GM21423 (cell line): ENCODE results near the gene NPY5R.

ENCODE experiments used
- ATAC-seq: cut with Tn5 transposase; IDR thresholded peaks from one replicate; pipeline ENCODE4 v1.9.1; 2021; ENCODE audit warnings: mild to moderate bottlenecking, moderate library complexity; ENCODE audit not compliant: unreplicated experiment

The NPY5R gene

DNA sequence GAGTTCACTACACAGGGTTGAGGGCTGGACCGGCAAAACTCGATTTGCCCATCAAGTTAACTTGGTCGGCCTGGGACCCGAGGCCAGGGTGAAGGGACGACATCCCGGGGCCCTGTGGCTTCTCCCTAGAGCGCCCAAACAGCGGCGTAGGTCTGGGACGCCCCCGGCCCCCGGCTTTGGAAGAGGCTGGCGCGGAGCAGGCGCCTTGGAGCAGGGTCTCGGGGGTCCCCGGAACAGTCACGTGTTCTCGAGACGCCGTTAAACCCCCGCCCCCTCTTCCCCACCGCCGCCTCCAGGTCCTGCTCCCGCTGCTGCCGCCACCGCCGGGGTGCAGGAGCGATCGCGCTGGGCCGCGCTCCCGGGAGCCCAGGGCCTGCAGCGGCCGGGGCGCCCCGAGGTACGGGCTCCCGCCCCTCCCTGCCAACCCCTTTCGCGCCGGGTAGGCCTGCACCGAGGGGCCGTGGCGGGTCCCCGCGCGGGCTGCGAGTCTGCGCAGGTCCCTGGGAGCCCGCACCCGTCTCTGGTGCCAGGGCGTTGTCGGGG lies at the start of gene NPY5R:
NPY5R (plus strand) TSS at position 289 of the 543 bp plus-strand sequence. CDS start 6,382 bp downstream, outside the sequence.
- ATAC-seq, result no peak

GRCh38 chr4:163295138-163295537 lies 48.6 kb upstream of the NPY5R start:
- no peak for ATAC-seq

GRCh38 chr4:163300445-163300844 lies 43.2 kb upstream of the NPY5R start:
- ATAC-seq, result no peak

DNA sequence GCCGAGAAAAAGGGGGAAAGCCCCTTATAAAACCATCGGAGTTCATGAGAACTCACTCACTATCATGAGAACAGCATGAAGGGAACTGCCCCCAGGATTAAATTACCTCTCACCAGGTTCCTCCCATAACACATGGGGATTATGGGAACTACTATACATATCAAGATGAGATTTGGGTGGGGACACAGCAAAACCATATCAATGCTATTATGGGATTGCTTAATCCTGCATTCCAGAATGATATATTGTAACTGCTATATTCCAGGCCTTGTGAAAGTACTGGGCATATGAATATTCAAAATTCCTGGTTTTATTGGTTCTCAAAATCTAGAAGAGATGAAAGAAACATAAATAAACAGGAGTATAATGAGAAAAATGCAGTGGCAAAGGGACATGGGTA lies 40.6 kb upstream of the NPY5R start:
- no peak for ATAC-seq

DNA sequence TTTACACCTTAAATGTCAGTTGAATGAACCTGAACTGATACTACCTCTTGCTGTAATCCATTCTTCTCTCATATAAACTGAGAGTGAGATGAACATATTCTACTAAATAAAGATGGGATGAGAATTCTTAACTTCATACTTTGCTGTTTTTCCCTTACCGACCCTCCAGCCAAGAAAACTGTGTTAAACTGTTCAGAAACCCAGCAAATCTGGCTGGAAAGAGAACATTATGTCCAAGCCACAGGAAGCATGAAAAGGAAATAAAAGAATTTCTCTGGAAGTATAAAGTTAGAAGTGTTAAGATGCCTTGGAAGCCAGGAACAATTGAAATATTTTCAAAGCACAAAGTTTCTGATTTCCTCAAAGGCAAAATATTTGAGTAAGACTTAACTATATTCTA lies 34.2 kb upstream of the NPY5R start:
- ATAC-seq, result no peak

- no peak for ATAC-seq
Observed at GRCh38 chr4:163317110-163317509, 26.6 kb upstream of the NPY5R start.

DNA sequence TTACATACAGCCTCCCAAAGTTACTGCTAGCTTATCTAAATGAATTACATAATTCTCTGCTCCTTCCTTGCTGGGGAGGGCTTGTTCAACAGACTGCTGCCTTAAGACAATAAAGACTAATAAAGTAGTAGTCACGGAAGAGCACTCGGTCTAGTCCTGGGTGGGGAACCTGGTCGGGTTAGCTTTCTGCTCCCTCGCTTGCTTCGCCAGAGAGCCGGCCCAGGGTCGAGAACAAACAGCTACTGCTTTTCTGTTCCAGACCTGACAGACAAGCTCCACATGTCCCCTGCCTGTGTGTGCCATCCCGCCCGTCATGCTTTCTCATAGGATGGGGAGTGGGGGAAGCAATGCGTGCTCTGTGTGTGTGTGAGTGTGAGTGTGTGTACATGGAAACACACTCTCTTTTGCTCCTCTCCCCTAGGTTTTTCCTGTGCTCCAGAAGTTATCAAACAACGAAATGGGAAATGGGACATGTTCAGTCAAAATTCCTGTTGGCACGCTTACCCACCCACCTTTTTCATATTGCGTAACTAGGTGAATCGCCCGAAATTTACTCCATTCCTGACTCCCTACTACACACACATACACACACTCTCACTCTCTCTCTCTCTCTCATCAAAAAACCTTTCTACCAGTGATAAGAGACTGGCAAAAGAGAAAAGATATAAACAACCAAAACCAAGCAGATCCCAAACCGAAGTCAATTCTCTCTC lies 12.6 kb upstream of the NPY5R start:
- no peak for ATAC-seq

DNA sequence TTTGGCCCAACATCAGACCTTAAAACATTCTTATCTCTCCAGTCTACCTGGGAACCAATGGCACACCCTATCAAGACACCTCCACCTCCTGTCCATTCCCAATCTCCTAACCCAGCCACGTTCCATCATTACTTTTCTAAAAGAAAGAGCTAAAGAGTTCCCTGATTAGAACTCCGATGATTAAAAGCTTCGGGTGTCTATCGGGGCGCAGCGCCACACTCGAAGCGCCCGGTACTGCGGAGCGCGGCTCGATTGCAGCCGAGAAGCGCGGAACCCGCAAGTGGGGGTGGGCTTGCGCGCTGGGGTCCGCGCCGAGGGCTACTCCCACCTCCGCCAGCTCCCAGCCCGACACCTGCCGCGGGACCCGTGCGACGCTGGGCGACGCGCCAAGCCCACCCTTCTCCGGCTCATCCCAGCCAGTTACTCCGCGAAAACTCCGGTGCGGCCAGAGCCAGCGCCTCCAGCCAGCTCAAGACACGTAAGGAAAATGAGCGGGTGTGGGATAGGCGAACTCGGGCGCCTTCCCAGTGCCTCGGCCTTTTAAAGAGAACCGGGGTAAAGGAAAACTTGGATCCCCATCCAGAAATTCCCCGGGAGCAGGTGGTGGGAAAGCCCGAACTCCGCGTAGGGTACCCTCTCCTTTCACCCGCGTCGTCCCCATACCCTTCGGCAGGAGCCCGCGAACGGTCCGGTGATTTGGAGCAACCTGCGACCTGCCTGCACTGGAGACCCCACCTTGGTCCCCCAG lies 11.9 kb upstream of the NPY5R start:
- ATAC-seq, result no peak

GRCh38 chr4:163332526-163333406 lies 10.9 kb upstream of the NPY5R start, which contains the start of gene NPY1R:
Gene NPY1R (minus strand): TSS chr4:163332596. CDS start chr4:163326554, 6,042 bp downstream.
- ATAC-seq, result peak; percentile 86

- no peak for ATAC-seq
Observed at GRCh38 chr4:163335384-163335783, 8.3 kb upstream of the NPY5R start.

DNA sequence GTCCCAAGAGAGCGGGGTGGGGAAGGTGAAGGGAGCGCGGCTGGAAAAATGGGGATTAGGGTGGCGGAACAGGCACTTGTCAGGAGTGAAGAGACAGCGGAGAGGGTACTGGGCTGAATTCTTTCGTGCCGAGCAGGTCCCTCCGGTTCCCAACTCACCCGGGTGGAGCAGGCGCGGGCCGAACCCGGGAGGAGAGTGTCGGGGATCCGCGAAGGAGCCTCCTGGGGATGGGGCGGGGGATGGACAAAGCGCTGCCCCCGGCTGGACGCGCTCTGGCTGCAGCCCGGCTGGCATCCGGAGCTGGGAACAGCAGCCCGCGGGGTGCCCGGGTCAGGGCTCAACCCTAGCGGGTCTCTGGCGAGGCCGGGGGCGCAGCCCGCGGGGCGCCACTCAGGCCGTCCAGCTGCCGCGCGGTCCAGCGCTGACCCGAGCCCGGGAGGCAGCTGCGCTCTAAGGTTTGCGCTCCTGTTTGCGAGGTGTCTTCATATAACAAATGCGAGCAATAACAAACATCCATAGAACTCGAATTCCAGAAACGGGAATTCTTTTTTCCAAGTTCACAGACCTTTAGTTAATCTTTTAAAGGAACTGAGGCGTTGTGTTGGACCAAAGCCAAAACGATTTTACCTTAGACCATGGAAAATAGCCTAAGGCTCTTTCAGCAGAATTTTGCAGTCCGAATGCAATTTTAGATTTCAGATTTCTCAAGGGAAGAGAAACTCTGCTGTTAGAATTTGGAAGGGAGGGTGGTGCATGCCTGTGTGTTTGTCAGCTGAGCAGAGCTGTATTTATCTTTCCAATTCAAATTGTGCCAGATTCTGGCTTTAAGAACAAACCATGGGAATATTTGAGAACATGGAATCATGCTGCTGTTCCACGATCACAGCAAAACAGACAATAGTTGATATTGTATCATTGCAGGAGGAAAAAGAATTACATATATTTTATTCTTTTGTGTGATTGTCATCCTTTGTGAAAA lies 744 bp downstream of the NPY5R start:
- no peak for ATAC-seq

DNA sequence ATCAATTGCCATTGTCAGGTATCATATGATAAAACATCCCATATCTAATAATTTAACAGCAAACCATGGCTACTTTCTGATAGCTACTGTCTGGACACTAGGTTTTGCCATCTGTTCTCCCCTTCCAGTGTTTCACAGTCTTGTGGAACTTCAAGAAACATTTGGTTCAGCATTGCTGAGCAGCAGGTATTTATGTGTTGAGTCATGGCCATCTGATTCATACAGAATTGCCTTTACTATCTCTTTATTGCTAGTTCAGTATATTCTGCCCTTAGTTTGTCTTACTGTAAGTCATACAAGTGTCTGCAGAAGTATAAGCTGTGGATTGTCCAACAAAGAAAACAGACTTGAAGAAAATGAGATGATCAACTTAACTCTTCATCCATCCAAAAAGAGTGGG lies 7.0 kb downstream of the NPY5R start:
- no peak for ATAC-seq

- ATAC-seq, result no peak
Observed at GRCh38 chr4:163353054-163353453, 9.4 kb downstream of the NPY5R start.

GRCh38 chr4:163356104-163356503 lies 12.4 kb downstream of the NPY5R start:
- ATAC-seq, result no peak

DNA sequence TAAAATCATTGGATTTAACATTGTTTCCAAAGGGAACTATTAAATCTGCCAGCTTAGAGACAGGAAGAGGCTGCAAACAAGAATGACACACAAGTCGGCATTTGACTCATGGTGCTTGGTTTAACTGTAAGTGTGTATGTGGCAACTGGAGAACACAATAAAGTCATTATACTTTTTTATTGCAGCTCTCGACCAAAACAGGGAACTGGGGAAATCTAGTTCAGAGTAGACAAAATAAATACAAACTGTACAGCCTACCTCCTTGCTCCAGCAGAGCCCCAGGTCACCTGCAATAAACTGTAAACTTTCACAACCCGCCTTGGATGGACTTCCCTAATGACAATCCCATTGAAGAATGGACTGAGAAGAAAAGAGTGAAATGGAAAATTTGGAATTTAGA lies 24.0 kb downstream of the NPY5R start:
- ATAC-seq, result no peak

- no peak for ATAC-seq
Observed at GRCh38 chr4:163372029-163372428, 28.3 kb downstream of the NPY5R start.

DNA sequence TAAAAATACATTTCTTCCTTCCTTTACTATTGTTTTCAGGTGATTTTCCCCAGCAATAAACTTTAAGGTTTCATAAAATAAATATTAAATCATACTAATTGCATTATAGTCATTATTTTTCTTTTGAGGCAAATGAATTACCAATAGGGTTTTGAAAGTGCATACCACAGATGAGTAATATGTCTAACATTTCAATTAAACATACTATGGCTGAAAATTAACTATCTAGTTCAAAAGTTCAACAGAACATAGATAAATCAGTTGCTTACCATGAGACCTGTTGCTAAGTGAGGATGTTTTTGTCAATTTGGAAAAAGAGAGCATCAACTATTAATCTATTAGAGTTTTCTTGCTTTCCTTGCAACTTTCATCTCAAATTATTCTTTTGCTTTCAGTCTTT lies 35.0 kb downstream of the NPY5R start:
- ATAC-seq, result no peak

- ATAC-seq, result no peak
Observed at GRCh38 chr4:163380703-163381102, 37.0 kb downstream of the NPY5R start.

DNA sequence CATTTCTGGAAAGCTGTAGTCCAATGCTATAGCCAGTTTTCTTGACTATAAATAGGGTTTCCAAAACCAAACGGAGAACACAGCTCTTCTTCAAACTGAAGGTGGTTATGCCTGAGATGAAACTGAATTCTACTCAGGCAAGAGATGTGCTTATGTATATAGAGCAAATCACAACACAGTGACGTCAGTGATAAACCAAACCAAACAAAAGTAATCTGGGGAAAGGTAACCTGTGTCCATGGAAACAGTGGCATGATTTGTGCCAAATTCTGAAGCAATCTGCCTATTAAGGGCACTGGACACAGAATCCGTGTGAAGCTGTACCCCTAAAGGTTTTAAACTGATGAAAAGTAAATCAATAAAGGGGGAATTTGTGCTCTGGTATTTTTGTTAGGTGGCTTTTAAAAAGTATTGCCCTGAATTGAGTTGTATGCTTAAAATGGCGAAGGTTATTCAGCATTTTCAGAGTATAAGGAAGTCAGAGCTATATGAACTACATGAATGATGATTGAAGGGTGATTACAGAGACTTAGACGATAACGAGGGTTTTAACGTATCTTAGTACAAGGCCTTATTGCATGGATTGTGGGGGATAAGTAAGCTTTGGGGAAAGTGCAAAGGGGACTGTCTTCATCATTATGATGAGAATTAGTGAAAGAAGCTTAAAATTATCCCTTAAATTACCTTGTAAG lies 38.6 kb downstream of the NPY5R start:
- no peak for ATAC-seq
